Heart left ventricle (tissue), 16 donors: Measurements from ENCODE around the gene GPLD1. TPM values are rescaled to one million over a fixed set of nuclear protein-coding genes. Genes with fewer than 3 reads are reported as not detected.

Source experiments
- ATAC-seq, 4 donors: fragments of 200-7000 bp; cut with Tn5 transposase; one replicate each; pipeline ENCODE4 v1.9.1; 2020 to 2022; ENCODE audit warnings: moderate library complexity in 4 of 4, mild to moderate bottlenecking in 3 of 4, moderate number of reproducible peaks in 1 of 4
- DNase-seq, 5 donors: peaks; one replicate each; pipeline ENCODE4 v3.0.0-alpha.2; 2020
- H3K27ac ChIP-seq, 12 donors: fragments of 200-600 bp; sonication (generic) in 4 of 12; one replicate each; pipeline versions ENCODE4 v1.5.0 to v1.8.0; 2016 to 2022; ENCODE audit warnings: mild to moderate bottlenecking in 2 of 12
- H3K27me3 ChIP-seq, 9 donors: fragments of 200-600 bp; sonication (generic) in 2 of 9; one replicate each; pipeline versions ENCODE4 v1.5.1 to v1.8.0; 2016 to 2022; ENCODE audit warnings: mild to moderate bottlenecking in 3 of 9
- H3K36me3 ChIP-seq, 9 donors: fragments of 200-600 bp; sonication (generic) in 2 of 9; one replicate each; pipeline versions ENCODE4 v1.5.0 to v1.8.0; 2018 to 2022; ENCODE audit warnings: mild to moderate bottlenecking in 2 of 9
- H3K4me1 ChIP-seq, 12 donors: fragments of 200-600 bp; sonication (generic) in 4 of 12; one replicate each; pipeline versions ENCODE4 v1.5.0 to v1.8.0; 2016 to 2022; ENCODE audit warnings: mild to moderate bottlenecking in 3 of 12
- H3K4me3 ChIP-seq, 12 donors: fragments of 200-600 bp; sonication (generic) in 4 of 12; one replicate each; pipeline versions ENCODE4 v1.5.0 to v1.8.0; 2017 to 2022; ENCODE audit warnings: mild to moderate bottlenecking in 9 of 12, moderate library complexity in 4 of 12
- H3K9me3 ChIP-seq, 12 donors: fragments of 200-600 bp; sonication (generic) in 4 of 12; one replicate each; pipeline versions ENCODE4 v1.5.0 to v1.8.0; 2016 to 2022; ENCODE audit warnings: mild to moderate bottlenecking in 1 of 12
- POLR2A ChIP-seq, 2 donors: fragments of 450-650 bp; IDR thresholded peaks; one replicate each; pipeline ENCODE4 v1.6.1; 2017; ENCODE audit warnings: antibody characterized with exemption in 2 of 2, mild to moderate bottlenecking in 2 of 2, moderate library complexity in 2 of 2
- WGBS, 4 donors: extraction: QIAGEN DNeasy Blood & Tissue Kit in 2 of 4; methylation state at CpG; one replicate each; pipeline versions ENCODE4 v1.1.5 to v1.1.7; 2013 to 2018; 5-methylcytosine and 5-hydroxymethylcytosine counted together
- intact Hi-C, 10 donors: fragments of 100-400 bp; cut with DNase I; formaldehyde crosslinking; loops; one replicate each; pipeline versions ENCODE4 v1.11.1 to v1.14.2; 2022
- polyA plus RNA-seq, 2 donors: library from polyadenylated mRNA; stranded (reverse); fragments of 200-250 nt; gene quantifications; one replicate each; pipeline ENCODE4 v1.2.3, GENCODE V29; 2013
- total RNA-seq, 9 donors: library from RNA; depleted of rRNA in 2 of 9; stranded (reverse); fragments of >200 nt in 2 of 9; fragmentation: NEBNext Ultra II Directional in 3 of 9; extraction: Animal tissue kit (Norgen Biotek cat#: 25700) in 3 of 9; gene quantifications; one replicate each; pipeline versions ENCODE4 v1.1.0 to v1.2.4, GENCODE V29; 2016 to 2023
- TF ChIP-seq, protein P1 (sequence below), 12 donors: fragments of 200-600 bp; sonication (generic) in 4 of 12; IDR thresholded peaks; one replicate each; pipeline versions ENCODE4 v1.5.0 to v1.8.0; 2018 to 2022; ENCODE audit warnings: antibody characterized with exemption in 12 of 12, mild to moderate bottlenecking in 5 of 12
- donor health status: ischemic (EF 13 %, LVEDD 7.1; RV severe dilation, severe dysfunction).
- donor health status: healthy with polysubstance abuse.
- donor health status: DM: no; HTN: yes; CAD: no.
- donor health status: DM: no; HTN: no; CAD: no.
- donor health status: ischemic (EF 25% LVEDD 6.9; RV normal size, moderate dysfunction).
- donor health status: ischemic (EF 25% LVEDD 5.7; RV mildly dilated, moderate dysfunction).
- donor health status: healthy.
- donor health status: DM: yes; HTN: yes; CAD: no.
- donor health status: ischemic (EF 35%, LVEDD 5.7; RV mildly dilated, moderate dysfunction).
- donor health status: nonischemic (EF 11% LVEDD 7.7; RV severe dilation, severe dysfunction).
- donor health status: DM: yes; HTN: yes; CAD: no.
- donor health status: PGD.
- donor health status: ischemic (EF 29% LVEDD 5.4; RV normal size, mild dysfunction).
- donor health status: nonischemic (EF 23%, LVEDD 6.1; RV moderate dilation, normal function).

Gene GPLD1
- total and polyA plus RNA-seq, 11 donors, result 0.18 to 0.99 (median 0.81) TPM

DNA sequence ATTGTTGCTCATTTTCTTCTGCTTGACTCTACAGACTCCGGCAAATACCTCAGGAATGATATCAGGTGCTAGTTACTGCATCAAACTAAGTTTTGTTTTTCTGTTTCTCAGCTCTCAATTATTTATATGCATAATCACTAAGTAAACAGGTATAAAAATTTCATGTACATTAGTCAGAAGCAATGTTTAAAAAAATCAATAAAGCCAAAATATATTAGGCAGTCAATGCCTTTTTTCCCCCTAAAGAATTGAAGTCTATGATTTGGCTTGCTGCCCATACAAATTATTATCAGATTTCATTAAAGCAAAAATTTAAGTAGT, 107.2 kb downstream of the GPLD1 start:
- intact Hi-C loops, result no loop called here
- 93 to 98% (median 96%) methylated on average over 1 of the region's 1 CpG for whole genome bisulfite sequencing, 4 donors
- DNase-seq (no peak), ATAC-seq (no peak)
- Histone ChIP-seq H3K27me3 (no peaks in the 10 kb centered on the region), H3K4me3 (no peak overlapping the region), H3K27ac (no peak overlapping the region), H3K36me3 (no peaks in the 10 kb centered on the region), H3K4me1 (no peaks in the 10 kb centered on the region), H3K9me3 (no peaks in the 10 kb centered on the region)
- TF ChIP-seq, protein P1, sequence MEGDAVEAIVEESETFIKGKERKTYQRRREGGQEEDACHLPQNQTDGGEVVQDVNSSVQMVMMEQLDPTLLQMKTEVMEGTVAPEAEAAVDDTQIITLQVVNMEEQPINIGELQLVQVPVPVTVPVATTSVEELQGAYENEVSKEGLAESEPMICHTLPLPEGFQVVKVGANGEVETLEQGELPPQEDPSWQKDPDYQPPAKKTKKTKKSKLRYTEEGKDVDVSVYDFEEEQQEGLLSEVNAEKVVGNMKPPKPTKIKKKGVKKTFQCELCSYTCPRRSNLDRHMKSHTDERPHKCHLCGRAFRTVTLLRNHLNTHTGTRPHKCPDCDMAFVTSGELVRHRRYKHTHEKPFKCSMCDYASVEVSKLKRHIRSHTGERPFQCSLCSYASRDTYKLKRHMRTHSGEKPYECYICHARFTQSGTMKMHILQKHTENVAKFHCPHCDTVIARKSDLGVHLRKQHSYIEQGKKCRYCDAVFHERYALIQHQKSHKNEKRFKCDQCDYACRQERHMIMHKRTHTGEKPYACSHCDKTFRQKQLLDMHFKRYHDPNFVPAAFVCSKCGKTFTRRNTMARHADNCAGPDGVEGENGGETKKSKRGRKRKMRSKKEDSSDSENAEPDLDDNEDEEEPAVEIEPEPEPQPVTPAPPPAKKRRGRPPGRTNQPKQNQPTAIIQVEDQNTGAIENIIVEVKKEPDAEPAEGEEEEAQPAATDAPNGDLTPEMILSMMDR (IDR thresholded peaks at IDR 0.05), result no peak
- no peak for TF ChIP-seq POLR2A (IDR thresholded peaks at IDR 0.05)

DNA sequence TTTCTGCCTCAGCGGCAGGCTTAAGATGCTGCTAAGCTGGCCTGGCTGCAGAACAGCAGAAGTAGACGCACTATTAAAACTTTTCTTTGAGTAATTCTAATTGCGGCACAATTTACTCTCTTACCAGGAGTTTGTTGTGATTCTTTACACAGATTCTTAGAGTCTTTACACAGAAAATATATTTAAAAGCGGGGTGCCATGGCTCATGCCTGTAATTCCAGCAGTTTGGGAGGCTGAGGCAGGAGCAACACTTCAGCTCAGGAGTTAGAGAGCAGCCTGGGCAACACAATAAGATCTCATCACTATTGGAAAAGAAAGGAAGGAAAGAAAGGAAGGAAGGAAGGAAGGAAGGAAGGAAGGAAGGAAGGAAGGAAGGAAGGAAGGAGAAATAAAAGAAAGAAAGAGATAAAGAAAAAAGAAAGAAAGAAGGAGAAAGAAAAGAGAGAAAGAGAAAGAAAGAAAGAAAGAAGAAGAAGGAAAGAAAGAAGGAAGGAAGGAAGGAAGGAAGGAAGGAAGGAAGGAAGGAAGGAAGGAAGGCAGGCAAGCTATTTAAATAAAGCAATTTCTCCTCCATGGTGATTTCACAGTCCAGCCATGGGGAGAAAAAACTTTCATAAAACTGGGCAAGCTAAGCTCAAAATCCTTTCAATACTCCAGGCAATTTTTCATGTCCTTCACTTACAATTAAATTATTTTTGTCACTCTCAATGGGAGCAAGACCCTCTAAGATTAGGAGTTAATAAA, 107.7 kb downstream of the GPLD1 start:
- Histone ChIP-seq H3K4me3 (no peak overlapping the region), H3K4me1 (no peaks in the 10 kb centered on the region), H3K9me3 (no peaks in the 10 kb centered on the region), H3K36me3 (no peaks in the 10 kb centered on the region), H3K27ac (no peak overlapping the region), H3K27me3 (no peaks in the 10 kb centered on the region)
- WGBS, 4 donors, result 97% methylated on average over 4 of the region's 4 CpGs
- intact Hi-C loops, result no loop called here
- ATAC-seq, result no peak
- TF ChIP-seq, protein P1 (IDR thresholded peaks at IDR 0.05), result no peak
- no peak for TF ChIP-seq POLR2A (IDR thresholded peaks at IDR 0.05)
- no peak for DNase-seq

DNA sequence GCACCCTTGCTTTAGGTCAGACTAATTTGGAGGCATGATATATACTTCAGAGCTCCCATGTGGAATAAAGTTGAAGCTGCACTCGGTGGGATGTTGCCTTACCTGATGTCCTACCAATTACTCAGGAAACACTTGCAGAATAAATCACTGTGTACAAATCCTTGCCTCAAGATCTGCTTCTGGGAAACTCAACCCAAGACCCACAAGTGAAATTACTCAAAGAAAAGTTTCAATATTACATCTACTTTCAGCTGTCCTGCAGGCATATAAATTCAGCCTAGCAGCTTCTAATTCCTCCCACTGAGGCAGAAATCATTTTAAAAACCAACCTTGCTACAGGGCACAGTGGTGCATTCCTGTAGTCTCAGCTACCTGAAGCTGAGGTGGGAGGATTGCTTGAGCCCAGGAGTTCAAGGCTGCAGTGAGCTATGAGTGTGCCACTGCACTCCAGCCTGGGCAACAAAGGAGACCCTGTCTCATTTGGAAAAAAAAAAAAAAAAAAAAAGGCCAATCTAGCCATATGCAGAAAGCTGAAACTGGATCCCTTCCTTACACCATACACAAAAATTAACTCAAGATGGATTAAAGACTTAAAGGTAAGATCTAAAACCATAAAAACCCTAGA, 110.8 kb downstream of the GPLD1 start:
- TF ChIP-seq POLR2A (IDR thresholded peaks at IDR 0.05), result no peak
- TF ChIP-seq, protein P1 (IDR thresholded peaks at IDR 0.05), result no peak
- no peaks in the 10 kb centered on the region for H3K36me3 ChIP-seq
- no peak overlapping the region for H3K4me3 ChIP-seq
- DNase-seq (no peak), ATAC-seq (no peak)
- H3K4me1 ChIP-seq, result no peaks in the 10 kb centered on the region
- intact Hi-C loops, result no loop called here
- no peaks in the 10 kb centered on the region for H3K9me3 ChIP-seq
- no peak overlapping the region for H3K27ac ChIP-seq
- H3K27me3 ChIP-seq, result peaks cover 0 to 6% (median 0%) of the 10 kb centered on the region in 9 donors
- WGBS, 4 donors, result 75 to 100% (median 86%) methylated on average over 1 of the region's 1 CpG

Other genes with a start within 250 kb of the GPLD1 start
- gene DCDC2, start 131.5 kb downstream of the GPLD1 start, total RNA-seq, result under 1 TPM in 2 of 9 donors, not detected in 7; 0.05 to 0.16 TPM
- gene DCDC2, start 131.5 kb downstream of the GPLD1 start, polyA plus RNA-seq, result not detected
- 10 to 100 TPM; 31.5 to 61.3 (median 45.4) TPM for gene MRS2, start 86.6 kb downstream of the GPLD1 start, total RNA-seq
- gene MRS2, start 86.6 kb downstream of the GPLD1 start, polyA plus RNA-seq, result 10 to 100 TPM; 24.4 to 36.2 TPM
- 10 to 100 TPM; 16.6 to 35.5 (median 20.6) TPM for gene ALDH5A1, start 5.4 kb upstream of the GPLD1 start, total RNA-seq
- gene ALDH5A1, start 5.4 kb upstream of the GPLD1 start, polyA plus RNA-seq, result 1 to 10 TPM; 3.0 to 8.9 TPM
- gene KIAA0319, start 156.6 kb upstream of the GPLD1 start, total RNA-seq, result under 1 TPM in 3 of 9 donors, not detected in 6; 0.05 TPM
- not detected for gene KIAA0319, start 156.6 kb upstream of the GPLD1 start, polyA plus RNA-seq
- gene TDP2, start 177.3 kb upstream of the GPLD1 start, total RNA-seq, result 10 to 100 TPM; 14.0 to 33.4 (median 25.1) TPM
- 10 to 100 TPM; 21.3 to 35.8 TPM for gene TDP2, start 177.3 kb upstream of the GPLD1 start, polyA plus RNA-seq
- gene ACOT13, start 177.5 kb upstream of the GPLD1 start, total RNA-seq, result 10 to 100 TPM; 28.1 to 62.7 (median 55.3) TPM
- 100 to 1,000 TPM in 1 of 2 donors, 10 to 100 TPM in 1; 21.6 to 160 TPM for gene ACOT13, start 177.5 kb upstream of the GPLD1 start, polyA plus RNA-seq
- 10 to 100 TPM; 20.8 to 92.8 (median 40.7) TPM for gene C6orf62, start 229.6 kb upstream of the GPLD1 start, total RNA-seq
- 10 to 100 TPM; 28.9 to 48.0 TPM for gene C6orf62, start 229.6 kb upstream of the GPLD1 start, polyA plus RNA-seq